Right cardiac atrium (tissue), 5 donors: ENCODE results near the gene APLP2. TPM values are rescaled to one million over a fixed set of nuclear protein-coding genes. Genes with fewer than 3 reads are reported as not detected.
"Not testable (repeated sequence)": the region's sequence is repeated elsewhere in the genome, so short reads cannot be mapped to it uniquely, and the experiment has no call there.

Experiments used
- ATAC-seq, 2 donors: fragments of 200-7000 bp; cut with Tn5 transposase; one replicate each; pipeline versions ENCODE4 v1.8.0 to v1.9.1; 2020; ENCODE audit warnings: moderate library complexity in 2 of 2, mild to moderate bottlenecking in 1 of 2
- DNase-seq, 3 donors: peaks; one replicate each; pipeline ENCODE4 v3.0.0-alpha.2; 2020
- H3K27ac ChIP-seq: one replicate; pipeline ENCODE4 v1.5.1; 2013; ENCODE audit warnings: mild to moderate bottlenecking, low read length, control low read depth, moderate library complexity
- H3K27me3 ChIP-seq: one replicate; pipeline ENCODE4 v1.6.1; 2013; ENCODE audit not compliant: control insufficient read depth, insufficient read depth
- H3K4me1 ChIP-seq: one replicate; pipeline ENCODE4 v1.6.1; 2013; ENCODE audit warnings: low read length; ENCODE audit not compliant: control insufficient read depth, insufficient read depth
- H3K4me3 ChIP-seq: one replicate; pipeline ENCODE4 v1.5.1; 2013; ENCODE audit warnings: low read length, control low read depth
- H3K9me3 ChIP-seq: one replicate; pipeline ENCODE4 v1.6.1; 2013; ENCODE audit warnings: low read length; ENCODE audit not compliant: control insufficient read depth
- WGBS: extraction: QIAGEN DNeasy Blood & Tissue Kit; methylation state at CpG from one replicate; pipeline ENCODE4 v1.1.7; 2013; 5-methylcytosine and 5-hydroxymethylcytosine counted together
- intact Hi-C, 4 donors: fragments of 100-400 bp; cut with DNase I; formaldehyde crosslinking; loops; one replicate each; pipeline versions ENCODE4 v1.11.0 to v1.14.0; 2022 to 2023
- long read RNA-seq, 4 donors: library from polyadenylated mRNA; unstranded; transcript quantifications; one replicate each; pipeline ENCODE4 v2.0.0, GENCODE V29; 2020 to 2021
- polyA plus RNA-seq: library from polyadenylated mRNA; stranded (reverse); fragments of 200-250 nt; gene quantifications from one replicate; pipeline ENCODE4 v1.2.3, GENCODE V29; 2013
- total RNA-seq, 4 donors: library from RNA; stranded (reverse); fragmentation: NEBNext Ultra II Directional; extraction: Animal tissue kit (Norgen Biotek cat#: 25700); gene quantifications; one replicate each; pipeline ENCODE4 v1.2.1, GENCODE V29; 2021
- donor health status: healthy with polysubstance abuse.
- donor health status: DM: no; HTN: yes; CAD: no.
- donor health status: DM: no; HTN: no; CAD: no.
- donor health status: DM: no; HTN: yes; CAD: no; lungs with severe emphysema.
- donor health status: DM: yes; HTN: yes; CAD: no.

APLP2 gene
- total RNA-seq = 100 to 1,000 TPM; 311 to 375 (median 344) TPM
- polyA plus RNA-seq = 228 TPM
- long read RNA-seq, donor 1, transcript APLP2-203 (17 exons, 3,270 nt) = major isoform, 211 of 518 reads
- long read RNA-seq, donor 1, transcript APLP2-207 (2 exons, 1,590 nt) = minor isoform, 6 of 518 reads
- long read RNA-seq, donor 1, transcript APLP2-201 (18 exons, 3,727 nt) = minor isoform, 7 of 518 reads
- long read RNA-seq, donor 1, transcript APLP2-210 (16 exons, 2,530 nt) = minor isoform, 134 of 518 reads
- long read RNA-seq, donor 1, partial matches to known transcripts = 141 of 518 reads
- long read RNA-seq, donor 1, other reads (novel, unspliced or antisense) = 15 of 518 reads
- long read RNA-seq, donor 2, transcript APLP2-210 (16 exons, 2,530 nt) = minor isoform, 67 of 258 reads
- long read RNA-seq, donor 2, transcript APLP2-203 (17 exons, 3,270 nt) = major isoform, 130 of 258 reads
- long read RNA-seq, donor 2, transcript APLP2-201 (18 exons, 3,727 nt) = minor isoform, 5 of 258 reads
- long read RNA-seq, donor 2, partial matches to known transcripts = 38 of 258 reads
- long read RNA-seq, donor 2, other reads (novel, unspliced or antisense) = 15 of 258 reads
- long read RNA-seq, donor 3, transcript APLP2-210 (16 exons, 2,530 nt) = minor isoform, 271 of 896 reads
- long read RNA-seq, donor 3, transcript APLP2-203 (17 exons, 3,270 nt) = major isoform, 385 of 896 reads
- long read RNA-seq, donor 3, transcript APLP2-201 (18 exons, 3,727 nt) = minor isoform, 9 of 896 reads
- long read RNA-seq, donor 3, partial matches to known transcripts = 174 of 896 reads
- long read RNA-seq, donor 3, other reads (novel, unspliced or antisense) = 54 of 896 reads
- long read RNA-seq, donor 4, transcript APLP2-210 (16 exons, 2,530 nt) = minor isoform, 74 of 256 reads
- long read RNA-seq, donor 4, transcript APLP2-203 (17 exons, 3,270 nt) = major isoform, 127 of 256 reads
- long read RNA-seq, donor 4, partial matches to known transcripts = 39 of 256 reads
- long read RNA-seq, donor 4, other reads (novel, unspliced or antisense) = 9 of 256 reads

DNA sequence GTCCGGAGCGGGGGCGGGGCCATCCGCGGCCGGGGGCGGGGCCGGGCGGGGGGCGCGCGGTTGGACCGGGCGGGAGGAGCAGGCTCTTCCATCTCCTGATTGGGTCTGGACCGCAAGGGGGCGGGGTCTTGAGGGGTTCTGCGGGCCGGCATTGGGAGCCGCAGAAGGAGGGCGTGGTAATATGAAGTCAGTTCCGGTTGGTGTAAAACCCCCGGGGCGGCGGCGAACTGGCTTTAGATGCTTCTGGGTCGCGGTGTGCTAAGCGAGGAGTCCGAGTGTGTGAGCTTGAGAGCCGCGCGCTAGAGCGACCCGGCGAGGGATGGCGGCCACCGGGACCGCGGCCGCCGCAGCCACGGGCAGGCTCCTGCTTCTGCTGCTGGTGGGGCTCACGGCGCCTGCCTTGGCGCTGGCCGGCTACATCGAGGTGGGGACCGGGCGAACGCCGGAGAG is at the start of gene APLP2:
Gene APLP2, plus strand, starts transcription at position 236 of the 450 bp plus-strand sequence. Its CDS starts 84 bp downstream, at position 320.
- Histone ChIP-seq H3K4me1 (no peaks in the 10 kb centered on the region), H3K27ac (peak within 1 kb of the TSS; percentile 100), H3K9me3 (no peaks in the 10 kb centered on the region), H3K27me3 (no peaks in the 10 kb centered on the region), H3K4me3 (peak within 1 kb of the TSS; percentile 88)
- under 1% methylated on average over 51 of the region's 51 CpGs for WGBS
- intact Hi-C loops = loop anchor here in 2 of 4 donors (5.0 to 10.0 kb wide), 2 partner anchors 55 to 67 kb away; partner anchors contain the start of gene PRDM10 (in 2 of the 2)
- DNase-seq (peak; percentile 100), ATAC-seq (peak; percentile 96 to 97)

DNA sequence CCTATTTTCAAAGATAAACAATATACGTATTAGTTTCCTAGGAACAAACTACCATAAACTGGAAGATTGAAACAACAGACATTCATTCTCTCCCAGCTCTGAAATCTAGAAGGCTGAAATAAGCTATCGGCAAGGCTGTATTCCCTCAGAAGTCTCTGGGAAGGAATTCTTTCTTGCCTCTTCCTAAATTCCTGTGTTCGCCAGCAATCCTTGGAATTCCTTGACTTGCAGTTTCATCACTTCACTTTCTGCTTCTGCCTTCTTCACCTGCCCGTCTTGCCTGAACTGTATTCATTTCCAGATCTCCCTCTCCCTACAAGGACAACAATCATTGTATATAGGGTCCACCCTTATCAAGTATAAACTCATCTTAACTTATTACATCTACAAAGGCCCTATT is 49.4 kb upstream of the APLP2 start:
- ATAC-seq = no peak
- H3K9me3 ChIP-seq = no peaks in the 10 kb centered on the region
- WGBS = 65% methylated on average over 4 of the region's 4 CpGs
- no peak overlapping the region for H3K4me3 ChIP-seq
- H3K27me3 ChIP-seq = no peaks in the 10 kb centered on the region
- H3K4me1 ChIP-seq = no peaks in the 10 kb centered on the region
- no peak for DNase-seq
- intact Hi-C loops = no loop called here
- H3K27ac ChIP-seq = no peak overlapping the region

GRCh38 chr11:130021606-130022005 is 48.1 kb upstream of the APLP2 start:
- H3K9me3 ChIP-seq, H3K27ac ChIP-seq, ATAC-seq, intact Hi-C loops, DNase-seq, H3K27me3 ChIP-seq, H3K4me3 ChIP-seq, H3K4me1 ChIP-seq: not testable (repeated sequence)
- WGBS = 97% methylated on average over 38 of the region's 38 CpGs

GRCh38 chr11:130022799-130023198 is 46.9 kb upstream of the APLP2 start:
- intact Hi-C loops = no loop called here
- ATAC-seq (no peak), DNase-seq (no peak)
- Histone ChIP-seq H3K27me3 (no peaks in the 10 kb centered on the region), H3K27ac (no peak overlapping the region), H3K4me1 (no peaks in the 10 kb centered on the region), H3K9me3 (no peaks in the 10 kb centered on the region), H3K4me3 (no peak overlapping the region)
- WGBS = 94% methylated on average over 2 of the region's 2 CpGs

DNA sequence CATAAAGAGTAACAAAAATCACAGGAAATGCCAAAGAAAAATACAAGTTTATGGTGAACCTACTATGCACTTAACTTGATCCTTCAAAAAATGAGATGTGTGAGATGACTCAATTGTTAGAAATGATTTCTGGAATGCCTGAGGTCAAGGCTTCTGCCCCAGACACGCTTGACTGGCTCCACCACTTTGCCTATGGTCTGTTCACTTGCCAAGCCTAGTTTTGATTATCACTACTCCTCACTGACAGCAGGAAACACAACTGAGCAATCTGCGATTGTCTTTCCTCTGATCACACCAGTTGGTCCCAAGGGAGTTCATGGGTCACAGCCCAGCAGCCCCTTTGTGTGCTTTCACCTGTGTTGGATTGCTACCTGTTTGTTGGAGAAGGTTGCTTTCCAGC is 46.5 kb upstream of the APLP2 start:
- H3K9me3 ChIP-seq = no peaks in the 10 kb centered on the region
- WGBS = 24% methylated on average over 2 of the region's 2 CpGs
- no peaks in the 10 kb centered on the region for H3K4me1 ChIP-seq
- intact Hi-C loops = no loop called here
- DNase-seq (no peak), ATAC-seq (no peak)
- no peak overlapping the region for H3K27ac ChIP-seq
- no peak overlapping the region for H3K4me3 ChIP-seq
- no peaks in the 10 kb centered on the region for H3K27me3 ChIP-seq

GRCh38 chr11:130024361-130024760 is 45.3 kb upstream of the APLP2 start:
- H3K27me3 ChIP-seq = no peaks in the 10 kb centered on the region
- WGBS = 67% methylated on average over 1 of the region's 1 CpG
- no peak overlapping the region for H3K4me3 ChIP-seq
- no peak for DNase-seq
- no peak overlapping the region for H3K27ac ChIP-seq
- H3K4me1 ChIP-seq = no peaks in the 10 kb centered on the region
- no peaks in the 10 kb centered on the region for H3K9me3 ChIP-seq
- intact Hi-C loops = no loop called here
- no peak for ATAC-seq

GRCh38 chr11:130025371-130025770 is 44.3 kb upstream of the APLP2 start:
- no peak overlapping the region for H3K4me3 ChIP-seq
- intact Hi-C loops = no loop called here
- H3K4me1 ChIP-seq = no peaks in the 10 kb centered on the region
- no peaks in the 10 kb centered on the region for H3K9me3 ChIP-seq
- H3K27me3 ChIP-seq = no peaks in the 10 kb centered on the region
- WGBS = 86% methylated on average over 1 of the region's 1 CpG
- DNase-seq = no peak
- no peak for ATAC-seq
- H3K27ac ChIP-seq = no peak overlapping the region

- ATAC-seq = no peak
These were observed 40.6 kb upstream of the APLP2 start for GRCh38 chr11:130029137-130029536.

DNA sequence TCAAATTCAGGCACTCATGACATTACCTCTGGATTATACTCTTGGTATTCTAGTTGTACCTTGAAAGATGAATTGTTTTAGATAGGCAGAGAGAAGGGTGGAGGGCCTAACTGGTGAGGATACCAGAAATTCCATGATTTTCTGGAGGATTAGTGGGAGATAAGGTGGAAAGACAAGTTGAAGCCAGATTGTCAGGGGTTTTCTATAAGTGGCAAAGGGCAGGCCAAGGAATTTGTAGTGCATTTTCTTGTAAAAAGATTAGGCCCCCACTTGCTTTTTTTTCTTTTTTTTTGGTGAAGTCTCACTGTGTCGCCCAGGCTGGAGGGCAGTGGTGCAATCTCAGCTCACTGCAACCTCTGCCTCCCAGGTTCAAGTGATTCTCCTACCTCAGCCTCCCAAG is 38.6 kb upstream of the APLP2 start:
- Histone ChIP-seq H3K27ac (no peak overlapping the region), H3K4me1 (no peaks in the 10 kb centered on the region), H3K4me3 (no peak overlapping the region), H3K9me3 (no peaks in the 10 kb centered on the region), H3K27me3 (no peaks in the 10 kb centered on the region)
- WGBS = 77% methylated on average over 1 of the region's 1 CpG
- intact Hi-C loops = no loop called here
- no peak for ATAC-seq
- no peak for DNase-seq

More at GRCh38 chr11:130029137-130029536, 40.6 kb upstream of the APLP2 start:
- Histone ChIP-seq H3K4me3 (no peak overlapping the region), H3K27me3 (no peaks in the 10 kb centered on the region), H3K9me3 (no peaks in the 10 kb centered on the region), H3K4me1 (no peaks in the 10 kb centered on the region), H3K27ac (no peak overlapping the region)
- intact Hi-C loops = no loop called here
- WGBS = 87% methylated on average over 3 of the region's 3 CpGs
- DNase-seq = no peak

DNA sequence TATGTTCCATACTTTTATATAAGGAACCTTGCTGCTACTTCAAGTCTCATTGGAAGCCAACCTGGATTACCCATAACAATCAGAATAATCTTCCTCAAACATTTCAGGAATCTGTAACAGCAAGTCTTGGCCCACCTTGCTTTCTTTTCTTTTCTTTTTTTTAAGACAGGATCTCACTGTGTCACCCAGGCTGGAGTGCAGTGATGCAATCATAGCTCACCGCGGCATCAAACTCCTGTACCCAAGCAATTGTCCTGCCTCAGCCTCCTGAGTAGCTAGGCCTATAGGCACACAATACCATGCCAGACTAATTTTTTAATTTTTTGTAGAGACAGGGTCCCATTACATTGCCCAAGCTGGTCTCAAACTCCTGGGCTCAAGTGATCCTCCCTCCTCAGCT is 37.7 kb upstream of the APLP2 start:
- WGBS = 93% methylated on average over 2 of the region's 2 CpGs
- ATAC-seq = no peak

DNA sequence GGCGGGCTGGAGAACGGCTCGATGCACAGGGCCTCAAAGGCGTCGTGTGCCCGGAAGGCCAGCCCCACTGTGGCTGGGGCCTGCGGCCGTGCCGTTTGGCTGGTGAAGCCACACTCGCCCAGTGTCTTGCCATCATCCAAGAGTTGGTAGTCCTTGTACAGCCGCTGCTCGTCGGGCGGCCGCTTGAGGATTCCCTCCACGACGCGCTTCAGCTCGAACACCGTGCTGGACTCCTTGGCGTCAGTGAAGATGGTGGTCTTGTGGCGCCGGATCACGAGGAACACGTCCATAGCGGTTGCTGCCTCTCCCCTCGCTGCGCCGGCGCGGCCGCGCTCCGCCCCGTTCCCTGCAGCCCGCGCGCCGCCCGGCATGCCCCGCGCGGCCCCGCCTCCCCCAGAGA is 36.8 kb upstream of the APLP2 start:
- no peak for ATAC-seq
- H3K9me3 ChIP-seq = no peaks in the 10 kb centered on the region
- no peak for DNase-seq
- intact Hi-C loops = no loop called here
- no peak overlapping the region for H3K27ac ChIP-seq
- 81% methylated on average over 44 of the region's 44 CpGs for WGBS
- H3K27me3 ChIP-seq = no peaks in the 10 kb centered on the region
- no peak overlapping the region for H3K4me3 ChIP-seq
- no peaks in the 10 kb centered on the region for H3K4me1 ChIP-seq

More for the DNA sequence above, 37.7 kb upstream of the APLP2 start:
- H3K9me3 ChIP-seq = no peaks in the 10 kb centered on the region
- H3K4me1 ChIP-seq = no peaks in the 10 kb centered on the region
- intact Hi-C loops = no loop called here
- DNase-seq = no peak
- no peak overlapping the region for H3K4me3 ChIP-seq
- no peak overlapping the region for H3K27ac ChIP-seq
- H3K27me3 ChIP-seq = no peaks in the 10 kb centered on the region
